HUES6 (cell line): Measurements from ENCODE around the gene CDC42BPA.

ENCODE experiments used
- H3K27ac ChIP-seq: 2 replicates; pipeline ENCODE4 v1.7.0; 2013; ENCODE audit warnings: low read depth, mild to moderate bottlenecking, low read length, inconsistent platforms
- H3K27me3 ChIP-seq: 2 replicates; pipeline ENCODE4 v1.6.1; 2013; ENCODE audit warnings: low read length; ENCODE audit not compliant: control insufficient read depth, insufficient read depth
- H3K36me3 ChIP-seq: 2 replicates; pipeline ENCODE4 v1.6.1; 2013; ENCODE audit warnings: low read length; ENCODE audit not compliant: control insufficient read depth, insufficient read depth
- H3K4me1 ChIP-seq: 2 replicates; pipeline ENCODE4 v1.6.1; 2013; ENCODE audit warnings: low read length; ENCODE audit not compliant: control insufficient read depth, insufficient read depth
- H3K4me3 ChIP-seq: 2 replicates; pipeline ENCODE4 v1.5.1; 2013; ENCODE audit warnings: low read depth, low read length
- H3K9ac ChIP-seq: one replicate; pipeline ENCODE4 v1.6.1; 2013; ENCODE audit warnings: mild to moderate bottlenecking, low read length
- H3K9me3 ChIP-seq: 2 replicates; pipeline ENCODE4 v1.6.1; 2013; ENCODE audit warnings: low read depth, low read length; ENCODE audit not compliant: control insufficient read depth, insufficient read depth

CDC42BPA gene

GRCh38 chr1:226975259-226976250 lies 342.7 kb downstream of the CDC42BPA start:
- Histone ChIP-seq H3K9ac (no peak overlapping the region), H3K9me3 (peaks cover 7% of the 10 kb centered on the region; the same call in 1 of the 2 replicates), H3K27me3 (no peaks in the 10 kb centered on the region), H3K27ac (no peak overlapping the region), H3K4me1 (peaks cover 30% of the 10 kb centered on the region; the same call in 1 of the 2 replicates), H3K36me3 (peaks cover 15% of the 10 kb centered on the region; the same call in 1 of the 2 replicates), H3K4me3 (no peak overlapping the region)

- H3K4me1 ChIP-seq: peaks cover 29% of the 10 kb centered on the region; the same call in 1 of the 2 replicates
- H3K27me3 ChIP-seq: no peaks in the 10 kb centered on the region
- no peak overlapping the region for H3K27ac ChIP-seq
- H3K9ac ChIP-seq: no peak overlapping the region
- H3K4me3 ChIP-seq: no peak overlapping the region
- peaks cover 7% of the 10 kb centered on the region; the same call in 1 of the 2 replicates for H3K9me3 ChIP-seq
- peaks cover 15% of the 10 kb centered on the region for H3K36me3 ChIP-seq
Measured at GRCh38 chr1:226974544-226975258, 343.6 kb downstream of the CDC42BPA start.

DNA sequence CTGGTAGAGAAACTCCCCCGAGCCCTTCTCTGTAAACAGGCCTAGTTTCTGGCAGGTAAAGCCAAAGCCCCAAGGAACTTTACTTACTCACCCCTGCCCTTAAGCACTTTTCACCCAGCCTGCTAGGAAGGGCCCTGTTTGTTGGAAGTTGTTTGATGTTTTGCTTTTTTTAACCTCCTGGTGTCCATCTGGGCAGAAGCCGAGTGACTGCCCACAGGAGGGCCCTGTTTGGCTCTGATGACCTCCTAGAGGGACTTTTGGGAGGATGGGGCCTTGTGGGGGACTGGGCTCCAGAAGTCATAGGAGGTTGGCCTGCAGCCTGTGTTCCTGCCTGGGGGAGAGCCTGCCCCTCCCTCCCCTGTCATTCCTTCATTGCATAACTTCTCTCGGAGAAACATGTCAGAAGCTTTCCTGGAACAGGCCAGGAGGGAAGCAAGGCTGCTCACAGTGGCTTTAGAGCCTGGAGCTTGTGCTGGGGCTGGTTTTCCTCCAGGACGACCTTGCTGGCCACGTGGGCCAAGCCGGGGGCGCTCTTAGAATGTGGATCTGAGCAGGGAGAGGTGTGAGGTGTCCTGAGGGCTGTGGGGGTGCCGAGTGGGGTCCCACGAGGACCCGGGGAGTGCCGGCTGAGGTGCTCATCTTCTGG lies 344.3 kb downstream of the CDC42BPA start:
- Histone ChIP-seq H3K9ac (no peak overlapping the region), H3K36me3 (peaks cover 15% of the 10 kb centered on the region), H3K4me1 (peaks cover 23% of the 10 kb centered on the region; the same call in 1 of the 2 replicates), H3K27me3 (no peaks in the 10 kb centered on the region), H3K9me3 (peaks cover 7% of the 10 kb centered on the region; the same call in 1 of the 2 replicates), H3K4me3 (no peak overlapping the region), H3K27ac (no peak overlapping the region)

DNA sequence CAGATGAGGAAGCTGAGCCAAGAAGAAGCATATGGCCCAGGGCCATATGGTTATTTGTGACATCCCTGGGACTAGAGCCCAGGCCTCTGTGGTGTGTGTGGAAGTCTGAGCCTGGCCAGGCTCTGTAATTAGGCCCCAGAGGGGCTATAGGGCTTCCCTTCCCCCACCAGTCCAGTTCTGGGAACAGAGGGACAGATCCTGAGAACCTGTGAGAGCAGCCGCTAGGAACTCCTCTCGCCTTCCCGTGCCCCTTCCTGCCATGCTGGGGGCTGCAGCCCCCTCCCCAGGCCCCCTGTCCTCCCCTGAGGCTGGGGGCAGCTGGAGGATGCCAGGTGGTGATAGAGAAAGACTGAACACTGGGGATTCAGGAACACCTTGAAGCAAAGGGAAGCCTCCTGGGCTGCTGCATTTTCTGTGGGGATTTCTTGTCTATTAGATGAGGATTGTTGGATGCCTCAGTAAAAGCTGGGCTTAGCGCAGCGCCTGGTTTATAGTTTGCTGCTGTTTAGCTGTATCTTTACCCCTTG lies 344.9 kb downstream of the CDC42BPA start:
- Histone ChIP-seq H3K27me3 (no peaks in the 10 kb centered on the region), H3K9me3 (peaks cover 7% of the 10 kb centered on the region; the same call in 1 of the 2 replicates), H3K4me1 (peaks cover 19% of the 10 kb centered on the region; the same call in 1 of the 2 replicates), H3K4me3 (no peak overlapping the region), H3K27ac (no peak overlapping the region), H3K9ac (no peak overlapping the region), H3K36me3 (peaks cover 11% of the 10 kb centered on the region)

DNA sequence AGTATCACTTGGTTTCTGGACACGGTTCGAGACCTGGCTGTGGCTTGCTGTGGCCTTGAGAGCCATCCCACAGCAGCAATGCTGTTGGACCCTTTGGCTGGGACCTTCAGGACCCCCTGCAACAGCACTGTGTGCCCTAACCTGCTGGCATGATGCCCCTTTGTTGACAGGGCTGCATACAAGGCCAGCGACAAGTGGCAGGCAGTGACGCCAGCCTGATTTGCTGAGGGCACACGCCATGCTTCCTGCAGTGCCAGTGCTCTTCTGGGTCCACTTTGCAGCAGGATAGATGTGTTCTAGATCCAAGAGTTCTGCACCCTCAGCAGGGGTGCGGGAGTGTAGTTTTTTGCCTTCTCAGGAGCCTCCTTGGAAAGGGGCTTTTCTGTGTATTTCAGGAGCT lies 345.4 kb downstream of the CDC42BPA start:
- peaks cover 7% of the 10 kb centered on the region; the same call in 1 of the 2 replicates for H3K9me3 ChIP-seq
- no peak overlapping the region for H3K27ac ChIP-seq
- peaks cover 9% of the 10 kb centered on the region for H3K36me3 ChIP-seq

GRCh38 chr1:226971765-226972164 lies 346.5 kb downstream of the CDC42BPA start:
- H3K9me3 ChIP-seq: peaks cover 7% of the 10 kb centered on the region; the same call in 1 of the 2 replicates

More for the DNA sequence above, 345.4 kb downstream of the CDC42BPA start:
- no peak overlapping the region for H3K9ac ChIP-seq
- no peaks in the 10 kb centered on the region for H3K27me3 ChIP-seq
- peaks cover 19% of the 10 kb centered on the region; the same call in 1 of the 2 replicates for H3K4me1 ChIP-seq
- no peak overlapping the region for H3K4me3 ChIP-seq

GRCh38 chr1:226967665-226968064 lies 350.6 kb downstream of the CDC42BPA start:
- no peak overlapping the region for H3K9ac ChIP-seq
- H3K9me3 ChIP-seq: peaks cover 7% of the 10 kb centered on the region; the same call in 1 of the 2 replicates
- H3K27me3 ChIP-seq: no peaks in the 10 kb centered on the region
- H3K4me3 ChIP-seq: no peak overlapping the region
- peaks cover 17% of the 10 kb centered on the region for H3K36me3 ChIP-seq
- H3K27ac ChIP-seq: no peak overlapping the region
- no peaks in the 10 kb centered on the region for H3K4me1 ChIP-seq

More at GRCh38 chr1:226971765-226972164, 346.5 kb downstream of the CDC42BPA start:
- no peak overlapping the region for H3K27ac ChIP-seq
- H3K9ac ChIP-seq: no peak overlapping the region
- H3K27me3 ChIP-seq: no peaks in the 10 kb centered on the region
- peaks cover 19% of the 10 kb centered on the region; the same call in 1 of the 2 replicates for H3K4me1 ChIP-seq
- H3K4me3 ChIP-seq: no peak overlapping the region
- peaks cover 5% of the 10 kb centered on the region for H3K36me3 ChIP-seq

DNA sequence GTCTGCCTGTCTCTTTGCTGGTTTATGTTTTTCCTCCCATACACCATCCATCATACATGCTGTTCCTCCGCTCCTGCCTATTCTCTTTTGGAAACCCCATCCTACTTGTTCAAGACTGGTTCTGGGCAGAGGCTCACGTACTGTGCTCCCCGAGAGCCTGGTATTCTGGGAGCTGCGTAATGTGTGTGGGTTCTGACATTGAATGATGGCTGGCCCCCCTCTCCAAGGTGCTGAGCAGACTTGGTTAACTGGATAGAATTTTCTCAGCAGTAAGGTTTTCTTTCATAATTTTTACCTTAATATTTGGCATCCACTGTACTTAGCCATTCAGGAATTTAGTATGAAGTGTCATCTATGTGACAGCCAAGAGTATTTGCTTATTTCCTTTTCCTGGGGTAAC lies 351.6 kb downstream of the CDC42BPA start:
- peaks cover 17% of the 10 kb centered on the region for H3K36me3 ChIP-seq
- no peak overlapping the region for H3K27ac ChIP-seq
- no peaks in the 10 kb centered on the region for H3K4me1 ChIP-seq
- peaks cover 3% of the 10 kb centered on the region; the same call in 1 of the 2 replicates for H3K9me3 ChIP-seq
- no peak overlapping the region for H3K9ac ChIP-seq
- no peak overlapping the region for H3K4me3 ChIP-seq
- H3K27me3 ChIP-seq: no peaks in the 10 kb centered on the region

DNA sequence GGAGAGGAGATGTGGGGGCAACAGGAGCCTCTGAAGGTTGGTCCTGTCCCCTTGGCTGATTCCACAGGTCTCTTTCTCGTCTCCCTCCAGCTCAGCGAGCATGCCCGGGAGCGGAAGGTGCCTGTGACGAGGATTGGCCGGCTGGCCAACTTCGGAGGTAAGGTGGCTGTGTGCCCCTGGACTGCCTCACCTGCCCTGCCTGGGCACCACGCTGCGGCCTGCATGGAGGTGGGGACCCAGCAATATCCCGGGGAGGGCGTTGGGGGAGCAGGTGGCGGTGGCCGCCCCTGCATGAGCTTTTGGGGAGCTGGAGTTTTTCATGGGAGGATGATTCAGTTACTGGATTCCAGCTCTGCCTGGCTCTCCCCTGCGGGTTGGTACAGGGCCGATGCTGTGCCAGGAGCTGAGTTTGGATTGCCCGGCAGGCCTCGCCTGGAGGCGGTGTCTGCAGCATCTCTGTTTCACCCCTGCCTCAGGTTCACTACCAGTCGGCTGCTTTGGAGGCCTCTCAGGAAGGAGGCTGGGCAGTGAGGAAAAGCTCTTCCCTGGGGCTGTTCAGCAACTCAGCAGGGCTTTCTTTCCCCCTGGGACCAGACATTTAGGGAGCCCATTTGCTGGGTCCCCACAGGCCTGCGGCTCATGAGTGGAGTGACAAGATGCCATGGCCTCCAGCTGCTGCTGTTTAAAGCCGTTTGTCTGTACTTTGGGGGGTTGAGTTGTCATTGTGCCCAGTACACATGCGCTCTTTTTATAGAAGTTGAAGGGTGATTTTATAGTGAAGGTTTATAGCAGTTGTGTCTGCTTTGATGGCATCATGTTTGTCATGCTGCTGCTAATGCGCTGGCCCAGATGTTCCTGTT lies 352.5 kb downstream of the CDC42BPA start:
- Histone ChIP-seq H3K27ac (no peak overlapping the region), H3K9me3 (no peaks in the 10 kb centered on the region), H3K4me1 (no peaks in the 10 kb centered on the region), H3K4me3 (no peak overlapping the region), H3K9ac (no peak overlapping the region), H3K36me3 (peaks cover 17% of the 10 kb centered on the region), H3K27me3 (no peaks in the 10 kb centered on the region)
